Posterior vena cava (tissue), 2 donors: ENCODE results near the gene SLC27A4. TPM values are rescaled to one million over a fixed set of nuclear protein-coding genes. Genes with fewer than 3 reads are reported as not detected.

Experiments
- DNase-seq: peaks from one replicate; pipeline ENCODE4 v3.0.0-alpha.2; 2020; ENCODE audit warnings: low spot score
- intact Hi-C, 2 donors: fragments of 100-400 bp; cut with DNase I; formaldehyde crosslinking; loops; one replicate each; pipeline versions ENCODE4 v1.14.1 to v1.14.2; 2022 to 2023
- total RNA-seq, 2 donors: library from RNA; stranded (reverse); fragmentation: NEBNext Ultra II Directional; extraction: Animal tissue kit (Norgen Biotek cat#: 25700); gene quantifications; one replicate each; pipeline ENCODE4 v1.2.1, GENCODE V29; 2021
- donor health status: DM: yes; HTN: yes; CAD: no.
- donor health status: DM: yes; HTN: yes; CAD: no.

Gene SLC27A4
- total RNA-seq, 2 donors from 2014 or later: 15.9 to 22.3 TPM

DNA sequence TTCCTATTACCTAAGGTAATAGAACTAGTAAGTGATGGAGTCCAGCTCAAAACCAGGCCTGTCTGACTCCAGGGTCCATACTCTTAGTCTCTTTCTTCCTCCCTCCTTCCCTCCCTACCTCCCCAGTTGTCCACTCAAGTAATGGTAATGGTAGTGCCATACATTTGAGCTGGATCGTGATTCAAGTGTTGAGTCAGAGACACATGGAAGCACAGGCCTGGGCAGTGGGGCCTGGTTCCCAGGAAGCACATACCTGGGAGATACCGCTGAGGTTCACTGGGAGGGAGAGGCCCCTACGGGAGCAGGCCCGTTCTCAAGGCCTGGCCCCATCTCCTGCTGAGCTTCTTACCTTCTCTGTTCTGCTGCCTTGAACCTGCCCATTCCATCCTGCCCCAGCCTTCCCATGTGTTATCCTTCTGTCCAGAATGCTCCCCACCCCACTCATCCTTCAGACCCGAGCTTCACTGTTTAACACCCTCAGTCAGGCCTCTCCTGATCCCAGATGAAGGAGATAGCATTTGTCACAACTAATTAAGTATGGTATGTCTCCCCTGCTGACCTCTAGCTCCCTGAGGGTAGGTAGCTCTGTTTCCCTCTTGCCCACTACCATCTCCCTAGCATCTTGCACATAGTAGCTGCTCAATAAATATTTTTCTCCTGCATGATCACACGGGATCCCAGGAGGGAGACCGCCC lies 44.6 kb downstream of the SLC27A4 start:
- no peak for DNase-seq
- intact Hi-C loops: no loop called here

- intact Hi-C loops: loop anchor here in 1 of 2 donors (1.0 to 2.0 kb wide), 2 partner anchors 13 to 35 kb away; no protein-coding TSS in a partner anchor
- no peak for DNase-seq
Observed at GRCh38 chr9:128385496-128386460, 45.5 kb downstream of the SLC27A4 start.

DNA sequence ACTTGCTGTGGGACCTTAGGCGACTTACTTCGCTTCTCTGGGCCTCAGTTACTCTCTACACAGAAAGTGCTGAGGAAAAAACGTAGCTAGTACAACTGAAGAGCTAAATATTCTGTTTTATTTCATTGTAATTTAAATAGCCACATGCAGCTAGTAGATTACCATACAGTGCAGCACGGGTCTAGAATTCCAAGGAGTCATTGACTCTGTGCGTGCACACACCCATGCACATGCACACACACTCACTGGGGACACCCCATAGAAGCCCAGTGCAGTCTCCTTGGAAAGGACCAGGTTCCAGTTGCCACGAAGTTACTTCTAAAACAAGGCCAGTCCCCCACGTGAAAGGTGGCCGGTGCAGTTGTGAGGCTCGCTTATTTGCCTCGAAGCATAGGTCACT lies 47.8 kb downstream of the SLC27A4 start:
- no peak for DNase-seq
- intact Hi-C loops: no loop called here

DNA sequence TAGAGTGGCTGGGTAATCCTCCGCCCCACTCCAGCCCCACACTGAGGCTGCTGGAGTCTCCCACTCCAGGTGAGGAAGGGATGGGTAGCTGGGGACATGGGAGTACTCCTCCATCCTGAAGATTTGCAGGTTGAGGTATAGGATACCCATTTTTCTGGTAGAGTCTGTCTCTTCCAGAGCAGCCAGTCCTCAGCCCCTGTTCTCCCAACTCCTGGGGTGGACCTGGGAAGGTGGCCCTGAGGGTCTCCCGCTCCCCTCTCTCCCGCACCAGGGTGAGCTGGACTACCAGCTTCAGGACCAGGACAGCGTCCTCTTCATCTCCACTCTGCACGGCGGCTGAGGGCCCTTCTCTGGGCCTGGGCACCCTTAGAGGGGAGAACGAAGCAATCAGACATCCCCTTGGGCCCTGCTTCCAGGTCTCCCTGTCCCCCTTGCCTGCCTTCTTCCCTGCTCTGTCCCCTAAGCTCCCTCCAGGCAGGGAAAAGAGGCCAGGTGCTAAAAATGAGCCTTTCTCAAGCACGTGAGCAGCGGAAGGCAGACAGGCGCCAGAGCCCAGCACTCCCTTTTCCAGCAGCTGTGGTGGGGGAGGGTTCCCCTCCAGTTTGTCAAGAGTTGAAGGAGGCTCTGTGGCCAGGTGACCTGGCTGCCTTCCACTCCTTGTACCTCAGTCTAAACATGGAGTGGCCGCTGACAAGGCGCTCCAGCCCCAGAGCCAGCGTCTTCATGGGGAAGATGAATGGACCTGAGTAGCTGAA lies 49.2 kb downstream of the SLC27A4 start:
- DNase-seq: no peak

GRCh38 chr9:128390150-128390812 lies 50.0 kb downstream of the SLC27A4 start:
- DNase-seq: no peak
- intact Hi-C loops: no loop called here

More for the DNA sequence above, 49.2 kb downstream of the SLC27A4 start:
- intact Hi-C loops: no loop called here

GRCh38 chr9:128390813-128391711 lies 50.7 kb downstream of the SLC27A4 start:
- intact Hi-C loops: no loop called here
- no peak for DNase-seq

- no peak for DNase-seq
- intact Hi-C loops: no loop called here
Observed at GRCh38 chr9:128391956-128392301, 51.6 kb downstream of the SLC27A4 start.

GRCh38 chr9:128392302-128393144 lies 52.2 kb downstream of the SLC27A4 start:
- intact Hi-C loops: no loop called here

DNA sequence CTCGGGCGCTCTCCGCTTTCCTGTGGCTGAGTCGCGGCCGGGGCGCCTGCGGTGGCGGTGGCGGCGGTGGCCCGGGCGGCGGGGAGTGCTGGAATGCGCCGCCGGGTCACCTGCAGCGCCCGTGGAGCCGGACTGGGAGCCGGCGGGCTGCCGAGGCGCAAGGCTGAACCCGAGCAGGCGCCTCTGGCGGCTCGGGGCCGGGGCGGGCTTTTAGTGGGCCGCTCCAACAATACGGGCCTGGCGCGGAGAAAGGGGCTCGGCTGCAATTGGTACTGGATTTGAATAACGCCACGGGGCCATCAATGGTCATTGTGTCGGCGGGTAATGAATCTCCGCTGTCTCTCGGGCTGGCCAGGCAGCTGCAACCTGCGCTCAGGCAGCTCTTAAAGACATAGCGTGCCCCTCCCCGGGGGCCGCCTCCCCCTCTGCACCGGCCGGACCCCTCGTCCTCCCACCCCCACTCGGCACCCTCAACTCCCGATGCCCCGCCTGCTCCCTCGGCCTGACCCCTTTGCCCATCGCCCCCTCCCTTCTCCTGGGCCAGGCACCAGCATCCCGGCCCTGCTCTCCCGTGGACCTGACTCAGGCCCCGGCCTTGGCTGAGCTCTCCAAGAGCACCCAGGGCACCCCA lies 52.9 kb downstream of the SLC27A4 start:
- intact Hi-C loops: no loop called here

More at GRCh38 chr9:128392302-128393144, 52.2 kb downstream of the SLC27A4 start:
- no peak for DNase-seq

DNA sequence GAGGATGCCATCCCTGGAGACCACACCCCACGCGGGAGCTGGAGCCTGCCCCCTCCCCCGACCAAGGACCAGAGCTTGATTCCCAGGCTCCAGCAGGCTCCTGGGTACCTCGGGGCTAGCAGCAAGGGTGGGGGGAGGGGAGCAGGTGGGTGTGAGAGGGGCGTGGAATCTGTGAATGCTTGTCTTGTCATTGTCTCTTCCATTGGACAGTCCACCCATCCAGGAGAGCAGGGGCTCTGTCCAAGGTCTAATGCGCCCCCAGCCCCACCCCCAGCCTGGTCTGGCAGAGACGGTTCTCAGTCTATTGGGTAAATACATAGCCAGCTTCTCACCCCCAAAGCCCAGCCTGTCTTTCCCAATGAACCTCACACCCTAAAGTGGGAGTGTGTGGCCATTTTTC lies 53.6 kb downstream of the SLC27A4 start:
- no peak for DNase-seq
- intact Hi-C loops: no loop called here

More for the DNA sequence above, 52.9 kb downstream of the SLC27A4 start:
- DNase-seq: no peak

- intact Hi-C loops: no loop called here
- DNase-seq: no peak
Observed at GRCh38 chr9:128394379-128395168, 54.2 kb downstream of the SLC27A4 start.

- no peak for DNase-seq
- intact Hi-C loops: no loop called here
Observed at GRCh38 chr9:128396970-128397613, 56.8 kb downstream of the SLC27A4 start.

DNA sequence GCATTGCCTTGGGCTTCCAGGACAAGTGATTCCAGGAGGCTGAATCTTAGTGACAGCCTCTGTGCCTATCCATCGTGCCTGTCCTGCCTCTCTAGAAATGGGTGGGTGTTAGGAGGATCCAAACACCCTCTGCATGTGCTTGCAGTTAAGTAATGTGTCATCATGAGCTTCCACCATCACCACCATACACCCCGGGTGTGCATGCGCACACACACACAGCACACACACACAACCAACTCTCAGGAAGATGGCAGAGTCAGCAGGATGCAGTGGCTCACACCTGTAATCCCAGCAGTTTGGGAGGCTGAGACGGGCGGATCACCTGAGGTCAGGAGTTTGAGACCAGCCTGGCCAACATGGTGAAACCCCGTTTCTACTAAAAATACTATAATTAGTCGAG lies 57.5 kb downstream of the SLC27A4 start:
- intact Hi-C loops: loop anchor here in 1 of 2 donors (1.0 kb wide), 1 partner anchor 12 kb away; no protein-coding TSS in a partner anchor
- no peak for DNase-seq

DNA sequence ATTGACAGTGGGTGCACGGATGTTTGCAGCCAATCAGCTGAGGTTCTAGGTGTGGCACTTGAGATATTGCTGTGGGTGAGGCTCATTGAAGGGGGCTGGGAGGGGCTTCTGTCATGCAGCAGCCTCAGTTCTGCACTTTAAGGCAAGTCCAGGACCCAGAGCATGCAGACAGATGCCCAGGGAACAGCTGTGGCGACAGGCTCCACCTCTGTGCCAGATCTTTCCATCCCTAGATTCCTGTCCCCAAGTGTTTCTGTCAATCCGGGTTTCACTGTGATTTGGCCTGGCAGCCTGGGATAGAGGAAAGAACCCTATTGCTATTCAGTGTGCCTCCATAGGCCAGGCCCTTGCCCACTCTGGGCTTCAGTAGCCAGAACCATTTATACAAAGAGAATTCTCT lies 59.5 kb downstream of the SLC27A4 start:
- DNase-seq: no peak
- intact Hi-C loops: no loop called here

DNA sequence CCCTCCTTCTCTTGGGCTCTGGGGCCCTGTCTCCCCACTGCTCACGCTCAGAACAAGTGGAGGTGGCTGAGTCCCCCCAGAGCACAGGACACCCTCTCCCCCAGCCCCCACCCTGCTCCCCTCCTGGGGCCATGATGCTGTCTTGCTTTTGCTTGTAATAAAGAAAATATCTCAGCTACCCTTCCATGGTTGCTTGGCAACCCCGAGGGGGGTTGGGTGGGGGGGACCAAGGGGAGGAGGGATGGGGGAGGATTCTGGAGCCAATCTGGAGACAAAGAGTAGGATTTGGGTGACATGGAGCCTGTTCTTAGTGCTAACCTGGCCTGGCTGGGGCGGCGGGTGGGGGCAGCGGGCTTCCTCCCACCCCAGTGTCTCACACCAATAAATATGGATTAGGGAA lies 64.2 kb downstream of the SLC27A4 start:
- DNase-seq: no peak
- intact Hi-C loops: no loop called here
